T47D (cell line): ENCODE results near the gene SPAG5.

Experiments
- DNase-seq, 2 experiments: peaks; one replicate each; pipeline versions ENCODE4 v3.0.0 to v3.0.0-alpha.2; 2011 to 2012; ENCODE audit warnings: low read depth in 1 of 2, low spot score in 1 of 2
- JUND ChIP-seq: IDR thresholded peaks from 2 replicates; pipeline ENCODE4 v1.6.1; 2012; ENCODE audit warnings: low read depth
- in situ Hi-C: cut with HindIII; loops from 2 replicates; pipeline ENCODE4 v1.10.0; 2016; ENCODE audit warnings: low sequenced_read_pairs, low pct_unique_long_range_greater_than_20kb

The SPAG5 gene

DNA sequence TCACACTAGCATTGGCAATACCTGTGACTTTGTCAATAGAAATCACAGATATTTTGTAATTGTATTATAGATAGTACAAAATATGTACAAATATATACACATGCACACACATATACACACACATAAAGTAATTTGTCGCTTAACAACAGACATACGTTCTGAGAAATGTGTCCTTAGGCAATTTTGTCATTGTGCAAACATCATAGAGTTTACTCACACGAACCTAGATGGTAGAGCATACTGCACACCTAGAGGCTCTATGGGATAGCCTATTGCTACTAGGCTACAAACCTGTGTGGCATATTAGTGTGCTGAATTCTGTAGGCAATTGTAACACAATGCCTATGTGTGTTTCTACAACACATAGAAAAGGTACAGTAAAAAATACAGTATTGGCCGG, 57.4 kb downstream of the SPAG5 start:
- DNase-seq: peak in 1 of 2 experiments; percentile 77
- TF ChIP-seq JUND: no peak
- in situ Hi-C loops: no loop called here

DNA sequence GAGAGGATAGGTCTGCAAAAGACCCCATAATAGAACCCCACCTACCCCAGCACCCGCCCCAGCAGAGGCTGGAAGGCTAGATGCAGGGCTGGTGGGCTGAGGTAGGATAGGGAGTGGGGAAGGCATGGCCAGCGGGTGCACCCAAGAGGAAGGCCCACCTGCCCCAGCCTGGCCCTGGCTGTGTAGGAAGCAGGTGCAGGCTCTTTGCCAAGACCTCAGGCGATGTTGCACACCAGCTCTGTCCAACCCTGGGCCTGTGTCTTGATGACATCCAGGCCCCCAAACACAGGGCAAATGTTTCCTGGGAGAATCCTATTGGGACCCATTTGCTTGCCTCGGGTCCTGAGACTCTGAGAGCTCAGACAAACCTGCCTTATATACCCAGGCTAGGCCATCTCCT, 58.6 kb downstream of the SPAG5 start:
- peak in 1 of 2 experiments; percentile 60 for DNase-seq
- TF ChIP-seq JUND: no peak
- in situ Hi-C loops: no loop called here

DNA sequence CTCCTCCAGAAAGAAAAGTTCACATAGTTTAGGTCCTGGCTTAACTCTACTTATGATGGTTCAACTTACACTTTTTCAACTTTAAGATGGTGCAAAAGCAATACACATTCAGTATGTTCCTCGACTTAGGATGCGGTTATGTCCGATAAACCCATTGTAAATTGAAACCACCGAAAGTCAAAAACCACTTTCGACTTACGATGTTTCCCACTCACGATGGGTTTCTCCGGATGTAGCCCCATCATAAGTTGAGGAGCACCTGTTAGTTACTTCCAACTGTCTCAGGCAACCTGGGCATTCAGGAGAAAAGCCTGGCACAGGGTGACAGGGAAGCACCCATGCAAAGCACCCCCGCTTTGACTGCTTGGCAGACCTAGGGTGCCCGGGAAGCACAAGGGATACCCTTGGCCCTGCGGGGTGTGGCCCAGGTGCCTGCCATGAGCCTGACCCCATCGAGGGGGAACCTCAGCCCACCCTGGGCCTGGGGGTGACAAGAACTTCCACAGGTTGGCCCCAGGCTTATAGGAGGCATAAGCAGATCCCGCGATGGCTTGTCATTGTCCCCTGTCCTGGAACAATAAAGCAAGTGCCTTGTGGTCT, 60.4 kb downstream of the SPAG5 start:
- TF ChIP-seq JUND: no peak
- in situ Hi-C loops: no loop called here
- DNase-seq: no peak

DNA sequence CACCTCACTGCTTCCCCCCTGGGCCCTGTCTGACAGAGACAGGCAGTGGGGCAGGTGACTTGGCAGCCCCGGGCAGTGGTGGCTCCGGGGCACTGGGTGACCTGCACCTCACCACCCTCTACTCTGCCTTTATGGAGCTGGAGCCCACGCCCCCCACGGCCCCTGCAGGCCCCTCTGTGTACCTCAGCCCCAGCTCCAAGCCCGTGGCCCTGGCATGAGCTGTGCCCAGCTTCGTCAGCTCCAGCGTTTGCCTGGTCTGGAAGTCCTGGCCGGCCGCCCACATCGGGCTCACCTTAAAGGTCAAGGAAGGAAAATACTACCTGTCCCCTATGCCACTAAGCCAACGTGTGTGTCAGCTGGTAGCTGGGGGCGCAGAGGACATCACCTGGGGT, 61.6 kb downstream of the SPAG5 start:
- in situ Hi-C loops: no loop called here
- no peak for TF ChIP-seq JUND
- no peak for DNase-seq

DNA sequence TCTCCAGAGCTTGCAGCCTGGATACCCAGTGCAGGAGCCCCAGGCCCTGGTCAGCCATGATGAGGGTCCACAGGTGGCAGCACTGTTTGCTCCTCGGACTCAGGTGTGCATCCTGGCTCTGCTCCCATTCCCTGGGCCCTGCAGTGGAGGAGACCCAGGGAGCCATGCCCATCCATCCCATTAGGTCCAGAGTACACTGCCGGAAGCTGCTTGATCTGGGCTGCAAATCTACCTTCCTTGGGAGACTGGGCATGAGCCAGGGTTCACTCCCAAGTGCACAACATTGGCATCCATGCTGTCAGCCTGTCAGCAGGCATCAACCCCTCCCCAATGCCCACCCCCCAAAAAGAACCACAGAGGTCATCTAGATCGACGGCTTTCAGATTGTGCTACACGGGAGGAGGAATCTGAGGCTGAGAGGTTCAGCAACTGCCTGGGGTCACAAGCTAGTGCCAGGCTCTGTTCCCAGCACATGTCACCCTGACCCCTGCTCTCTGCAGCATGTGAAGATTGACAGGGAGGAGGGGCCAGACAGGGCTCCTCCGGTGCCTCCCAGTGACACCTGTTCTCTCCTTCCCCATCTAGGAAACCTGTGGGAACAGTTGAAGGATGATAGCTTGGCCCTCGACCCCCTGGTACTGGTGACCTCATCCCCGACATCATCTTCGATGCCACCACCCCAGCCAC, 62.1 kb downstream of the SPAG5 start:
- in situ Hi-C loops: no loop called here
- TF ChIP-seq JUND: no peak
- DNase-seq: peak in 1 of 2 experiments; percentile 82

DNA sequence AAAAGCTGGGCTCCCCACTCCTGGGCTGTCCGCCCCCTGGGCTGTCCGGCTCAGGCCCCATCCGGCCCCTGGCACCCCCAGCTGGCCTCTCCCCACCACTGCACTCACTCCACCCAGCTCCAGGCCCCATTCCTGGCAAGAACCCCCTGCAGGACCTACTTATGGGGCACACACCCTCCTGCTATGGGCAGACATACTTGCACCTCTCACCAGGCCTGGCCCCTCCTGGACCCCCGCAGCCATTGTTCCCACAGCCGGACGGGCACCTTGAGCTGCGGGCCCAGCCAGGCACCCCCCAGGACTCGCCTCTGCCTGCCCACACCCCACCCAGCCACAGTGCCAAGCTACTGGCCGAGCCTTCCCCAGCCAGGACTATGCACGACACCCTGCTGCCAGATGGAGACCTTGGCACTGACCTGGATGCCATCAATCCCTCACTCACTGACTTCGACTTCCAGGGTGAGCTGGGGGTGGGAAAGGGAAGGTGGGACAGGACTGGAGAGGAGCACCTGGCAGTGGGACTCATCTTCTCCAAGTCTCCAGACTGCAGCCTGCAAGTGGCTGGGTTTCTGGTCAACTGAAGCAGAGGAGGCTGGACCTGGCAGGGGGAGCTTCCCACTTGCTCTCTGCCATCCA, 64.0 kb downstream of the SPAG5 start:
- DNase-seq: no peak
- TF ChIP-seq JUND: no peak
- in situ Hi-C loops: no loop called here

DNA sequence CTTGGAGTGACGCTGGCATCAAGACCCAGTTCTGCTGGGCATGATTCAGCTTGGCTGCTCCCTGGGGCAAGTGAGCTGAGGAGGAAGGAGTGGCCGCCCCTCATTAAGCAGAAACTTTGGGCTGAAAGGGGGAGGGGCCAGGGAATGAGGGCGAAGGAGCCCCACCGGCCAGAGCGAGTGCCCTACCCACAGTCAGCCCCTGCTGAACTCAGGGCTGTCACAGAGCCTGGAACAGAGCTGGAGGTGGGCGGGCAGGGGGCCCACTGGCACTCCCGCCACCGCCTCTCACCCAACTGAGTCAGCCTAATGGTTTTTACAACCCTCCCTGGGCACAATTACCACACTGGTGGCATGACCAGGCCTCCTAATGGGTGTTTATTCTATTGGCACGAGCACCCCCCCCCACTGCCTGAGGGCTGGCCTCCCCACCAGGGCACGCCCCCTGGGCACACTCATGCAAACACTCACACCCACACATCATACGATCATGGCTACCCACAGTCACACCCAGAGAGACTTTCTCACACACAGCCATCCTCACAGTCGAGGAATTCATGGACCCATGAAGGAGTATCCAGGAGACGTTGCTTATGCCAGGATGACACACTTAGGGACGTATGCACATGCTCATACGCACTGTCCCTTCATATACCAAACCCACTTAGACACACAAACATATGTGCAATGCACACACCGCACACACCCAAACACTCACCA, 65.6 kb downstream of the SPAG5 start:
- in situ Hi-C loops: no loop called here
- TF ChIP-seq JUND: no peak
- no peak for DNase-seq

DNA sequence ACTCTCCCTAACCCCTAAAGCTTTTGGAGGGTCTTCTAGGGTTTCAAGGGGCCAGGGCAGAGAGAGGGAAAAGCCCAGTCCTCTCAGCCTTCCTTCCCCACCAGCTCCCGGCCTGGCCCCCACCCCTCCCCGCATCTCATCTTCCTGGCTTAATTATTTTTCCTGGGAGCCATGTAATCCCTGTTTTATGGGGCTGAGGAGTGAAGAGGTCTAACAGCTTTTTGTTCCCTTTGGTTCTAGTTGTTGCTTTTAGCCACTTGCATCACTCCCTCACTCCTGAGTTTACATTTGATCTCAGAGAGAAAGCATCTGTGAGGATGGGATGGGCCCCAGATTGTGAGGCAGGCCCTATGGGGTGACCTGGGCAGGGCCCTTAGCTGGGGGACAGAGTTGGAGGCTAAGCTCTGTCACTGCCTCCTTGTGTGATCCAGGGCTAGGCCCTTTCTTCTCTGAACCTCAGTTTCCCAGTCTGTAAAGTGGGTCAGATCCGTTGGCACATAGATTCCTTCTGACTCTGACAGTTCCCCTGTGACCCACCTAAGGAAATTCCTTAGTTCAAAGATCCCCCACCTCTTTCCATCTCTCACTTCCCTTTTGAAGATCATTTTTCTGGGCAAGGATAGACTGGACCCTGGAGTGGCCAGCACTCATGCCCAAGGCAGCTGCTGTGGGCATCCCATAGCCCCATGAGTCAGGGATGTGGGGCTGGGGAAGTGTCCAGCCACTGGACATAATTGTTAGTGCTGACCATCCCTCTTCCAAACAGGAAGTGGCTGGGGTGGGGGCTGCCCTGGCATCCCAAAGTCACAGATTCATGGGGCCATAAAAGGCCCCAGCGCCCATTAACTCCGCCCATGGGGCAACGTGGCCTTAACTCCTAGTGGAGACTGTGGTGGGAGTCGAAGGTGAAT, 66.5 kb downstream of the SPAG5 start:
- no peak for DNase-seq
- in situ Hi-C loops: no loop called here
- no peak for TF ChIP-seq JUND

DNA sequence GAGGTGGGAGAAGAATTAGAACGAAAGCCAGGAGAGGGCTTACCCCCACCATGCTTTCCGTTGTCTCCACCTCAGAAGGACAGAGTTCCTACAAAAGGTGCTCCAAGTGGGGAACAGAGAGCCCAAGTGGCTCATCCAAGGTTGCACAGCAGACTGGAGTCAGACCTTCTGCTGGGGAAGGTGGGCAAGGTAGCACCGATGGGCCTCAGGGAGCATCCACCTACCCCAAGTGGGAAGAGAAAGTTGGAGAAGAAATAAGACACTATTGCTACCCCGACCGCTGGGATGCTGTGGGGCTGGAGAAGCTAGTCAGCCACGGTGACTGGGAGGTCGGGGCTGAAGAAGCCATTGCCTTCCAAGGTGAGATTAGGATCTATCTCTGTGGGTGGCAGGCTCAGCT, 67.9 kb downstream of the SPAG5 start:
- no peak for DNase-seq
- in situ Hi-C loops: no loop called here
- no peak for TF ChIP-seq JUND

DNA sequence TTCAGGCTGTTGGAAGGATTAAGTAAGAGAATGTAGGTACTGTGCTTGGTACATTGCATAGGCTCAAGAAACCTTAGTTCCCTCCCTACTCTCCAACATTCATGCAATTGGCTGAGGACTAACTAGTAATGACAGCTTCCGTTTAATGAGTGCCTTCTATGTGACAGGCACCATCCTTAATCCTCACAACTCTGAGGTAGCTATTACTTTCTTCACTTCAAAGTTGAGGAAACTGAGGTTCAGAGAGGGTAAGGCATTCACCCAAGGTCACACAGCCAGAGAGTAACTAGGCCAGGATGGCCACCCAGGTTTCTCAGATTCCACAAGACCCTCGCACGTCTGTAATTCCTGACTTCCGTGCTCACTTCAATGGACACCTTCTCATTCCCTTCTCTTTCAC, 68.6 kb downstream of the SPAG5 start:
- DNase-seq: no peak
- TF ChIP-seq JUND: no peak
- in situ Hi-C loops: no loop called here

DNA sequence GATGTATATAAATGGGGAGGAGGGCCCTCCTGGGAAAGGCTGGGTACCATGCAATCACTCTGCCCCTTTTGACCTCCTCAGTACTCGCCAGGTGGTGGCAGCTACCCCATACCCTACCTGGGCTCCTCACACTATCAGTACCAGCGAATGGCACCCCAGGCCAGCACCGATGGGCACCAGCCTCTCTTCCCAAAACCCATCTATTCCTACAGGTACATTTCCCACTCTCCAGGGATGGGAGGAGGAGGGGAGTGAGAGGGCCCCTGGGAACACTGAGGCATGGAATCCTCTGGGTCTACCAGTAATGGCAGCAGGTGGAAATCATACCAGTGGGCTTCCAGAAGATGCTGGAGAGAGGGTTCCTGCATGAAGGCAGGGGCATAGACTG, 69.8 kb downstream of the SPAG5 start:
- DNase-seq: no peak
- no peak for TF ChIP-seq JUND

DNA sequence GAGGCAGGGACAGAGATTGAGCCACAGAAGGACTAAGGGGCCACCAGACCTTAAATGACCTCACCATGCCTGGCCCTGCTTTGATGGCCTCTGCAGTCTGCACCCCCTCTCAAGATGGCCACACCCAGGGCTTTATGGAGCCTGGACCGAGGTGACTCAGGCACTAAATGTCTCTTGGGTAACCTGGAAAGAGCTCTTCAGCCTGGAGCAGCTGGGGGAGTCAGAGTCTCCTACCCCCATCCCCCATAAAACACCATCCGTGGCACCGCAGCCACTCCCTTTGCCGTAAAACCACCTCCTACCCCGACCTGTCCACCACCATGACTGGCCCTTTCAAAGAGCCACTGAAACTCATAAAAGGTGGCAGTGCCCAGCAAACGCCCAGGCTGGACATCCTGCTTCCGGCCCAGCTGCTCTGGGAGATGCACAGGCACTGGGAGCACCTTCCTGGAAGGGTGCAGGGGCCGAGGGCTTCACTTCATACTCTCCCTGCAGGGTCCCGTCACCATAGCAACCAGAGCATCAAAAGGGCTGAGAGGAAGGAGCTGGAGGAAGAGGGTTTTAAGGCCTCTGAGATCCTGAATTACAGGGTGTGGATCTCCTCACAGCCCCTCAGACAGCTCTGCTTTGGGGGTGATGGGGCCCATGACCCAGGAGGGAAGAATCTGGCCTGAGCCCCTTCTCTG, 70.4 kb downstream of the SPAG5 start:
- in situ Hi-C loops: no loop called here
- TF ChIP-seq JUND: no peak
- DNase-seq: no peak

More for the DNA sequence above, 69.8 kb downstream of the SPAG5 start:
- in situ Hi-C loops: no loop called here
